ENCODE measurements around the gene COL18A1.

The COL18A1 gene

DNA sequence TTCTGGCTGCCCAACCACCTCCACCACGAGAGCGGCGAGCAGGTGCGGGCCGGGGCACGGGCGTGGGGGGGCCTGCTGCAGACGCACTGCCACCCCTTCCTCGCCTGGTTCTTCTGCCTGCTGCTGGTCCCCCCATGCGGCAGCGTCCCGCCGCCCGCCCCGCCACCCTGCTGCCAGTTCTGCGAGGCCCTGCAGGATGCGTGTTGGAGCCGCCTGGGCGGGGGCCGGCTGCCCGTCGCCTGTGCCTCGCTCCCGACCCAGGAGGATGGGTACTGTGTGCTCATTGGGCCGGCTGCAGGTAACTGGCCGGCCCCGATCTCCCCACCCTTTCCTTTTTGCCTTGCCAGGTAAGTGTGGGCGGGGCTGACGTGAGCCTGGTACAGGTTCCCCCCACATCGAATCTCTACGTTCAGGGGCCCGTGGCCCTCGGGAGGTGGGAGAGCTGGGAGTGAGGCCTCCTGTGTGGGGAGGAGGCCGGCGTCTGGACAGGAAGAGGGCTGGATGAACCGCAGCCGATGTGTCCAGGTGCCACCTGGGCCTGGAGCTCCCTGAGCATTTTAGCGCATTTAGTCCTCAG lies 51.7 kb downstream of the COL18A1 start:
- peaks cover 14% of the 10 kb centered on the region for H3K9me3 Mint-ChIP-seq
- H3K4me1 Mint-ChIP-seq: no peaks in the 10 kb centered on the region
- H3K4me3 Mint-ChIP-seq: no peak overlapping the region
- CTCF ChIA-PET: no interaction called here
- H3K27me3 Mint-ChIP-seq: no peaks in the 10 kb centered on the region
- H3K36me3 Mint-ChIP-seq: no peaks in the 10 kb centered on the region
- no peak overlapping the region for H3K27ac Mint-ChIP-seq
- no peak for DNase-seq

- H3K36me3 Mint-ChIP-seq: no peaks in the 10 kb centered on the region
- H3K27ac Mint-ChIP-seq: no peak overlapping the region
- no peak for DNase-seq
- CTCF ChIA-PET: no interaction called here
- no peaks in the 10 kb centered on the region for H3K4me1 Mint-ChIP-seq
- H3K9me3 Mint-ChIP-seq: peaks cover 11% of the 10 kb centered on the region
- H3K27me3 Mint-ChIP-seq: peaks cover 3% of the 10 kb centered on the region
- no peak overlapping the region for H3K4me3 Mint-ChIP-seq
Measured at GRCh38 chr21:45457161-45457831, 52.3 kb downstream of the COL18A1 start.

- peaks cover 8% of the 10 kb centered on the region for H3K27me3 Mint-ChIP-seq
- H3K9me3 Mint-ChIP-seq: peaks cover 6% of the 10 kb centered on the region
- no peaks in the 10 kb centered on the region for H3K36me3 Mint-ChIP-seq
- no peak for DNase-seq
- H3K4me3 Mint-ChIP-seq: no peak overlapping the region
- H3K27ac Mint-ChIP-seq: no peak overlapping the region
- CTCF ChIA-PET: no interaction called here
- no peaks in the 10 kb centered on the region for H3K4me1 Mint-ChIP-seq
Measured at GRCh38 chr21:45457832-45458172, 52.8 kb downstream of the COL18A1 start.

- H3K4me3 Mint-ChIP-seq: no peak overlapping the region
Measured at GRCh38 chr21:45458281-45459170, 53.6 kb downstream of the COL18A1 start.

GRCh38 chr21:45459171-45460010 lies 54.4 kb downstream of the COL18A1 start:
- no peak for DNase-seq
- Mint-ChIP-seq H3K36me3 (no peaks in the 10 kb centered on the region), H3K9me3 (no peaks in the 10 kb centered on the region), H3K27me3 (peaks cover 24% of the 10 kb centered on the region), H3K4me3 (no peak overlapping the region), H3K4me1 (no peaks in the 10 kb centered on the region), H3K27ac (no peak overlapping the region)
- CTCF ChIA-PET: no interaction called here

More at GRCh38 chr21:45458281-45459170, 53.6 kb downstream of the COL18A1 start:
- Mint-ChIP-seq H3K27me3 (peaks cover 15% of the 10 kb centered on the region), H3K4me1 (no peaks in the 10 kb centered on the region), H3K36me3 (no peaks in the 10 kb centered on the region), H3K9me3 (no peaks in the 10 kb centered on the region), H3K27ac (no peak overlapping the region)
- no peak for DNase-seq
- CTCF ChIA-PET: no interaction called here

- DNase-seq: no peak
- CTCF ChIA-PET: no interaction called here
- H3K36me3 Mint-ChIP-seq: no peaks in the 10 kb centered on the region
- H3K27me3 Mint-ChIP-seq: peaks cover 31% of the 10 kb centered on the region
- H3K27ac Mint-ChIP-seq: no peak overlapping the region
- H3K9me3 Mint-ChIP-seq: no peaks in the 10 kb centered on the region
- no peak overlapping the region for H3K4me3 Mint-ChIP-seq
- no peaks in the 10 kb centered on the region for H3K4me1 Mint-ChIP-seq
Measured at GRCh38 chr21:45460011-45460565, 55.1 kb downstream of the COL18A1 start.

DNA sequence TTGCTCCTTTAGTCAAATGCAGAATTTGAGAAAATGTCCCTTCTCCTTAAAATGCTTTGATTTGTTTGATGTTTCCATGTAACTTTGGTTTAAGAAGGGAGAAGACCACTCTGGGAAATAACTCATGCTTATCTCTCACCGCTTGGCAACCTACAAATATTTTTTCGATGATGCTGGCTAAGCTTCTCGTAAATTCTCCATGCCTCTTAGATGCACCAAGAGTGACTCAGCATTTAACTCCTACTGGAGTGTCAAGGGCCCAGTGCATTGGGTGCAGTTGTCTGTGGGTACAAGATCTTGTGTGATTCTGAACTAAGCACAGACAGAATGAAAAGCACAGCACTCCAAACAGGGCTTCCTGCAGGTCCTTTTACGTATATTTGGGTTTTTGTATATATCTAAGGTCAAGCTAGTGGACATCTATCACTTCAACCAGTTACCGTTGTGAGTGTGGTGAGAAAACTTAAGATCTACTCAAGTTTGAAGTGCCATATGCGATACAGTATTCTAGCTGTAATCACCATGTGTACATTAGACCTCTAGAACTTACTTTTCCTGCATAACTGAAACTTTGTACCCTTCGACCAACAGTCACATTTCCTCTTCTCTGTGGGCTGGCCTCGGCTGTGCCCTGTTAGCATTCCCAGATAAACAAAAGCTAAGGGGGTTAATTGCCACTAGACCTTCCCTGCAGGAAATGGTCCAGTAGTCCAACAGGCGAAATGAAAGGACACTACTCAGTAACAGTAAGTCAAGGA lies 55.8 kb downstream of the COL18A1 start:
- no peak for DNase-seq
- no peaks in the 10 kb centered on the region for H3K36me3 Mint-ChIP-seq
- H3K27ac Mint-ChIP-seq: no peak overlapping the region
- CTCF ChIA-PET: no interaction called here
- no peaks in the 10 kb centered on the region for H3K4me1 Mint-ChIP-seq
- no peak overlapping the region for H3K4me3 Mint-ChIP-seq
- peaks cover 36% of the 10 kb centered on the region for H3K27me3 Mint-ChIP-seq
- no peaks in the 10 kb centered on the region for H3K9me3 Mint-ChIP-seq

- peaks cover 36% of the 10 kb centered on the region for H3K27me3 Mint-ChIP-seq
- CTCF ChIA-PET: no interaction called here
Measured at GRCh38 chr21:45461369-45461750, 56.4 kb downstream of the COL18A1 start.

GRCh38 chr21:45461806-45462341 lies 56.9 kb downstream of the COL18A1 start:
- Mint-ChIP-seq H3K4me3 (no peak overlapping the region), H3K27me3 (peaks cover 36% of the 10 kb centered on the region)
- CTCF ChIA-PET: interaction anchor here (0.9 kb wide), 1 partner anchor 17 kb away, joined by 6 read pairs; no protein-coding TSS in a partner anchor

More at GRCh38 chr21:45461369-45461750, 56.4 kb downstream of the COL18A1 start:
- no peak overlapping the region for H3K4me3 Mint-ChIP-seq
- H3K36me3 Mint-ChIP-seq: no peaks in the 10 kb centered on the region
- H3K4me1 Mint-ChIP-seq: no peaks in the 10 kb centered on the region
- no peak overlapping the region for H3K27ac Mint-ChIP-seq
- no peak for DNase-seq
- H3K9me3 Mint-ChIP-seq: no peaks in the 10 kb centered on the region

GRCh38 chr21:45463871-45464270 lies 58.9 kb downstream of the COL18A1 start:
- H3K9me3 Mint-ChIP-seq: no peaks in the 10 kb centered on the region
- H3K27ac Mint-ChIP-seq: no peak overlapping the region

More at GRCh38 chr21:45461806-45462341, 56.9 kb downstream of the COL18A1 start:
- Mint-ChIP-seq H3K36me3 (no peaks in the 10 kb centered on the region), H3K4me1 (no peaks in the 10 kb centered on the region), H3K27ac (no peak overlapping the region), H3K9me3 (no peaks in the 10 kb centered on the region)
- no peak for DNase-seq

DNA sequence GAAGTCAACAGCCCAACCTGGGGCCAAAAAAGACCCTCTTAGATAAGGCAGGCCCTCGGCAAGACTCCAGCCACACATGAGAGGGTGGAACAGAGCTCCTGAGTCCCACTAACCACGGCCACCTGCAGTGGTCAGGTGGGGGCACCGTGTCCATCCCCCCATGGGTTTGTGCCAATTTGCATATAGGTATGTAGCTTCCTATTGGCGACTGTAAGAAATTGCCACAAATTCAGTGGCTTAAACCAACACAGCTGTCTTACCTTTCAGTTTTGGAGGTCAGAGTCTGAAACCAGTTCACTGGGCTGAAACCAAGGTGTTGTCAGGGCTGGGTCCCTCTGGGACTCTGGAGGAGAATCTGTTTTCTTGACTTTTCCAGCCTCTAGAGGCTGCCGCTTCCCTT lies 59.3 kb downstream of the COL18A1 start:
- Mint-ChIP-seq H3K27ac (no peak overlapping the region), H3K27me3 (peaks cover 36% of the 10 kb centered on the region), H3K4me1 (no peaks in the 10 kb centered on the region), H3K36me3 (no peaks in the 10 kb centered on the region), H3K4me3 (no peak overlapping the region), H3K9me3 (no peaks in the 10 kb centered on the region)
- DNase-seq: no peak
- CTCF ChIA-PET: interaction anchor here (1.0 kb wide), 1 partner anchor 326 kb away, joined by 3 read pairs; no protein-coding TSS in a partner anchor

More at GRCh38 chr21:45463871-45464270, 58.9 kb downstream of the COL18A1 start:
- Mint-ChIP-seq H3K4me3 (no peak overlapping the region), H3K4me1 (no peaks in the 10 kb centered on the region), H3K27me3 (peaks cover 36% of the 10 kb centered on the region), H3K36me3 (no peaks in the 10 kb centered on the region)
- CTCF ChIA-PET: interaction anchor here (1.0 kb wide), 1 partner anchor 326 kb away, joined by 3 read pairs; no protein-coding TSS in a partner anchor
- no peak for DNase-seq

DNA sequence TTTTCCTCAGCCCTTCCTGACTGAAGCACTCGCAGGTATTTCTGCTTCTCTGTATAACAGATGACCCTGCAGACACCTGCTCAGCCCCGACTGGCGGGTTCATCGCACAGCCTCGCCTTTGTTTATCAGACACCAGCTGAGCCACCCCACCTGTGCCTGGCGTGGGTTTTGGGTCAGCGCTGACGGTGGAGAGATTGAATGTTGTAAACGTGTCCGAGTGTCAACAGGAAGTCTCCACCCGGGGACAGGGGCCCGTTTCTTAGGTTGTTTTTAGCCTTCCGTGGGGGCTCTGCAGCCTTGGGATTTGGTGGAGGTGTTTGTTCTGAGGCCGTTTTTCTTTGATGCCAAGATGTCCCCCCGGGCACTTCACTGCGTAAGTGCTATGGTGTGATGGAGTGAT lies 60.1 kb downstream of the COL18A1 start:
- CTCF ChIA-PET: no interaction called here
- Mint-ChIP-seq H3K27ac (no peak overlapping the region), H3K4me1 (peaks cover 3% of the 10 kb centered on the region), H3K9me3 (no peaks in the 10 kb centered on the region), H3K27me3 (peaks cover 36% of the 10 kb centered on the region), H3K36me3 (no peaks in the 10 kb centered on the region), H3K4me3 (no peak overlapping the region)
- no peak for DNase-seq
